G401 (cell line): ENCODE measurements around the gene COL6A1. TPM values are rescaled to one million over a fixed set of nuclear protein-coding genes. Genes with fewer than 3 reads are reported as not detected.
"Not testable (repeated sequence)": the region's sequence is repeated elsewhere in the genome, so short reads cannot be mapped to it uniquely, and the experiment has no call there.

Experiments used
- DNase-seq: peaks from one replicate; pipeline ENCODE4 v3.0.0-alpha.2; 2015; ENCODE audit warnings: low spot score
- in situ Hi-C: cut with HindIII; loops from 2 replicates; pipeline ENCODE4 v1.10.0; 2016; ENCODE audit warnings: low sequenced_read_pairs, mixed read lengths
- total RNA-seq: library from RNA; depleted of rRNA; stranded (reverse); fragments of >200 nt; shearing (Covaris generic); gene quantifications from 2 replicates; pipeline ENCODE4 v1.2.3, GENCODE V29; 2014

Gene COL6A1
- total RNA-seq, 1 experiment from 2014 or later = 85.1 TPM

DNA sequence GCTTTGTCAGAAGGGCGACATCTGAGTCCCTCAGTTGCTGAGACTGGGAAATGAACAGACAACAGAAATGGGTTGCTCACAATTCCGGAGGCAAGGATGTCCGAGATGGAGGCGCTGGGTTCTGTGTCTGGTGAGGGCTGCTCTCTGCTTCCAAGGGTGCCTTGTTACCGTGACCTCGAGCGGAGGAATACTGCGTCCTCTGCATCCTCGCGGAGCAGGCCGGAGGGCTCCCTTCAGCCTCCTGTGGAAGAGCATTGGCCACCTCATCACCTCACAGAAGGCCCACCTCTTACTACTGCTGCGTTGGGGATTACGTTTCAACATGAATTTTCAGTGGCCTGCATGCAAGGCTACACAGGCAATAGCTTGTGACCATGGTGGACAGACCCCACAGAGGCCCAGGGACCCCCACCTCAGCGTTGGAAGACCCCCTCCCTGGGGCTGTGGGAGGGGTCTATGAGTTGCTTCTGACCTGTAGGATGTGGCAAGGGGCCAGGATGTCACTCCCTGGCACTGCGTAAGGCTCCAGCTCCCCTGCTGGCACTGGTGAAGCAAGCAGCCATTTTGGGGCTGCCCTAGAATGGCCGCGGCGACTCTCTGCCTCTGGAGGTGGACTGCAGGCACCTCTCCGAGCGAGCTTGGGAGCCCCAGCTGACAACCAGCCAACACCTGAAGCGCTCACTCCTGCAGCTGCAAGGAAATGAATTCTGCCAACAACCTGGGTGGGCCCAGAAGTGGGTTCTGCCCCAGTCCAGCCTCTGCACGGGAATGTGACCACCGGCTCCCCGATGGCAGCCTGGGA lies 36.3 kb upstream of the COL6A1 start:
- in situ Hi-C loops = no loop called here

DNA sequence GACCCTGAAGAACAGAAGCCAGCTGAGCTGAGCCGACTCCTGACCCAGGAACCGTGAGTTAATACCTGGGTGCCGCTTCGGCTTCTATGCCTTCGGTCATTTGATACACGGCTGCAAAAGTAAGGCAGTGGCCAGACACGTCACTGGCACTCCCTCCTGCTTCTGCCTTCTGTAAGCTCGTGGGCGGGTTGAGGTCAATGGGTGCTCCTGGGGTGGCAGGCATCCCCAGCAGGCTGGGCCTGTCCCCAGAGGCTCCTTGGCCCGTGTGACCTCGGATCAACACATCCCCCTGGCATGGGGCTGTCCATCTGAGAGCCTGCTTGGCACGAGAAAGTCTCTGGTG lies 35.7 kb upstream of the COL6A1 start:
- DNase-seq = no peak
- in situ Hi-C loops = no loop called here

More for the DNA sequence above, 36.3 kb upstream of the COL6A1 start:
- no peak for DNase-seq

DNA sequence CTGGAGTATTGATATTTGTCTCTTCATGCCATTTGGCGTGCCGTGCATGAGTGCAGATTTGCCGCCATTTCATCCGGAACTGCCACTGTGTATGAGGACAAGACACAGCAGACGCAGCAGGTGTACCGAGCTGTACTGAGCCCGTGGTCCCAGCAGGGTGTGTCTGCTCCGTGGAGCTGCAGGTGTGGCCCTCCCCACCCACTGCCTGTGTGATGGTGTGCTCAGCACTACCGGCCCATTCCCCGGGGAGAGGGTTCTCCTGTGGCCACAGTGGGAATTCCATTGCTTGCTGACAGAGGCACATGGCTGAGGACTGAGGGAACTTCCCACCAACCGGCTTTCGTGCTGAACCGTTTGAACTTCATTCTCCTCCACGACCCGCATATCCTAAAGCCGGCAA lies 34.3 kb upstream of the COL6A1 start:
- DNase-seq = no peak
- in situ Hi-C loops = no loop called here

DNA sequence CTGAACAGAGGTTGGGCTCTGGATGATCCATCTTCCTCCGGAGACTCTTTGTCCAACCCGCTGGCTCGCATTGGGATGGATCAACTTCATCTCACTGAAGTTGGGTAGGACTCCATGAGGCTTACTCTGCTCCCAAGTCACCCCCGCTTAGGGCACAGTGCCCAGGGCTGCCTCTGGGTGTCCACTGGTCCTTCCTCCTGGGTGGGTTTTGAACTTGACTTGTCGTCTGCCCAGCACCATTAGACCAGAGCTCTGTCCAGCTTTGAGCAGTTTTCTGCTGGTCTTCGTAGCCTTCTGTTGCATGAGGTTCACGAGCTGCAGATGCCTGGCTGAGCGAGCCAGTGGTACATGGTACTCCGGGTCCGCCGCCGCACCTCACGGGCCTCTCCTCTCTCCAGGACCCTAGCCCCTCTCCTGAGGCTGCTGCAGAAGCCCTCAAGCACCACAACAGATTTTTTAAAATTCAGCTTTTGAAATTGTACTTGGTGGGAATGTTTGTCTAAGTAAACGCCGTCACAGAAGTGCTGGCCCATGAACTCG lies 33.8 kb upstream of the COL6A1 start:
- no peak for DNase-seq
- in situ Hi-C loops = no loop called here

DNA sequence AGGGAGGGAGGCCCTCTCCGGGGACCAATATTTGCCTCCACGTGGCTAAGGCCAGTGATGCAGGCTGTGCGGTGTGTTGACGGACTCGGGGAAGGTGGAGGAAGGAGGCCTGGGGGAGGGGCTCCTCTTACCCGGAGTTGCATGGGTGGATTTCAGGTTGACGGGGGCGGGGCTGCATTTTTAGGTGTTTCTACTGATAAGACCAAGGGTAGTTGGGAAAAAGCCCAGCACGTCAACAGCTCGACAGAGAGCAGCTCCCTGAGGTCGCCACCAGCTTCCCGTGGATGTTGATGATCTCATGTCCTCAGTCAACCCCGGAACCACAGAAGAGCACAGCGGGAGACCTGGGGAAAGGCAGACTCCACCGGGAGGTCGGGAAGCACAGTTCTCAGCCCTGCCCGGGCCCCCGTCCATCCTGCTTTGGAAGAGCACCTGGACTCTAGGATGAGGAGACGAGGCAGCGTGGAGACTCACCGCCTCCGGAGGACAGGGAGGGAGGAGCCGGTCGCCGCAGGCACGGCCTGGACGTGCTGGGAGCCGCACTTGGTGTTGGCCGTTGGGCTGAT lies 32.9 kb upstream of the COL6A1 start:
- no peak for DNase-seq
- in situ Hi-C loops = no loop called here

DNA sequence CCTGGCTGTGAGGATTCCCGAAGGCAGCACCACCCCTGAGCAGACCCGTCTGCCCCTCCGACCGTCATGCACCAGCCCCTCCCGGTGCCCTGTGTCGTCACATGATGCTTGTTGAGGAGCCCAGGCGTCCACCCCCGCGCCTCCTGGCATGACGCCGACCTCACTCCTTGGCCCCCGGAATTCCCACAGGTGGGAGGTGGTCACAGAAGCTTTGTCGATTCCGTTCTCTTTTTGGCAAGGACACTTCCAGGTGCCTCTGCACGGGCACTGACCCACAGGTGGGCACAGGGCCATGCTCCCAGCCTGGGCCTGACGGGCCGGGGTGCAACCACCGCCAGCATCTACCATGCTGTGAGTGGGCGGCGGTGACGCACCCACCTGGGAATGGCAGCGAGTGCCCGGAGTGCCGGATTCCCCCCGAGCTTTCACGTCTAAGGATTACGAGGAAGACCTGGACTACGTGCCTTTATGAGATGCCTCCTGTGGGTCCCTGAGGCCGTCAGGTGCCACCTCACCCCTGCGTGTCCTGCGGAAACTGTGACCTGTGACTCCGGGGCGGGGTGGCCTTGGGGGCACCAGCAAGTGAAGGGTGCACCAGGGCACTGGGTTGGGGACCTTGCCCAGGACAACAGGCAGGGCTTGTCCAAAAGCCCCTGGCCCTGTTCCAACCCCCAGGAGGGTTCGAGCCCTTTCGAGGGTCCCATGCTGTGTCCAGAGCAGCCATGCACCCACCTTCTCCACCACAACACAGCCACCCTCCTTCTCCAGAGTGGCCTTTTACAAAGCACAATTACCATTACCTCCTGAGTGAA lies 31.4 kb upstream of the COL6A1 start:
- in situ Hi-C loops = no loop called here
- DNase-seq = no peak

DNA sequence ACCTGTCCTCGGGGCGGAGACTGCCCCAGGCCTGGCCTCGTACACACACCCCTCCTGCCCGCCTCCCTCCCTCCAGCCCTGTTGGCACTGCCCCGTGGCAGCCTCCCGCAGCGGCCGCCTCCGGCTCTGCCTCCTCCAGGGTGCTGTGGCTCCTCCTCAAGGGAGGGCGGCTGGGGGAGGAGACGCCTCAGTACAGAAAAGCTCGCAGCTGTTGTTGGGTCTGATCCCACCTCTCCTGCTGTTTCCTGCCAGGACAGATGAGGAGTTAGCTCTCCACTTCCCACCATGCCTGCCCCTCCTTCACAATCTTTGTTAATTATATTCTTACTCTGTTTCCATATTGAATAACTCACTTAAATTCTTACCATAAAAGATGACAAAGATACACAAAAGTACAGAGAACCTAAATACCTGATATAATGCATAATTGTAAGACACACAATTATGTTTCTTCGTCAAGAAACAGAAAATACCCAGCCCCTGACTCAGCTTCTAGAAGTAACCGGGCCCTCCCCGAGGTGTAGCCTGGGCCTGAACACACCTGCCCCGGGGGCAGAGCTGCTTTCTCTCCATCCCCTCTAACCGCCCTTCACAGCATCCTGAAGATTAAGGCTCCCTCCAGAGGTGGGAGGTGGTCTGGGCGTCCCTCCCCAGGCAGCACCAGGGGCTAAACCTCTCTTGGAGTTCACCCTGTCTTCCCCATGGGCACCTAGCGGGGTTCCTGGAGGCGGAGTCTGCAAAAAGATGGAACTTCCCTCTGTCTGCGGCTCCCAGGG lies 30.6 kb upstream of the COL6A1 start:
- in situ Hi-C loops = no loop called here
- no peak for DNase-seq

DNA sequence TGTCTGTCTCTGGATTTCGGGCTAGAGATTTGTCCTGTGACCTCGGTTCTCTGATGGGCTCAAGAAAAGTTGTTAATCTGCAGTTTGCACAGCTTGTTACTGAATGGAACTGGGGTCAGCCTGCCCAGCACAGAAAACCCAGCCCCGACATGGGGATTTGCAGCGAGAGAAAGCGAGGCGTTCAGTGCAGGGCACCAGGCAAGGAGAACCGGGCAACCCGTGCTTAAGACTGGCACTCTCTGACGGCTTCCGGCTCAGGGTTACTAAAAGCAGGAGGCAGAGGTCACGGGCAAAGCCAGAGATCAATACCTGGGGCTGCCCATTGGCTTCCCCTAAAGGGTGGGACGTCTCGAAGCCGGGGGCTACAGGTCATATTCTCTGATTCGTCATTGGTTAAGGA lies 29.9 kb upstream of the COL6A1 start:
- DNase-seq = no peak
- in situ Hi-C loops = no loop called here

DNA sequence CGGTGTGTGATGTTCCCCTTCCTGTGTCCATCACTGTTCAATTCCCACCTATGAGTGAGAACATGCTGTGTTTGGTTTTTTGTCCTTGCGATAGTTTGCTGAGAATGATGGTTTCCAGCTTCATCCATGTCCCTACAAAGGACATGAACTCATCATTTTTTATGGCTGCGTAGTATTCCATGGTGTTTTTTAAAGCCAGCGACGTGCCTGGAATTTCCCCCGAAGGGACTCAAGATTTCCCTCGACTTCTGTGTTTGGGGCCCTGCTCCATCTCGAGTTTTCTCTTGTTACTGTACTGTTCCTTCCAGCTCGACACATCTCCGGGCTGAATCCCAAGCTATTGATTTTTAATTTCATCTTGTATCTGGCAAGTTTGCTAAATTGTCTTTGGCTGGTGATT lies 29.0 kb upstream of the COL6A1 start:
- DNase-seq, in situ Hi-C loops: not testable (repeated sequence)

DNA sequence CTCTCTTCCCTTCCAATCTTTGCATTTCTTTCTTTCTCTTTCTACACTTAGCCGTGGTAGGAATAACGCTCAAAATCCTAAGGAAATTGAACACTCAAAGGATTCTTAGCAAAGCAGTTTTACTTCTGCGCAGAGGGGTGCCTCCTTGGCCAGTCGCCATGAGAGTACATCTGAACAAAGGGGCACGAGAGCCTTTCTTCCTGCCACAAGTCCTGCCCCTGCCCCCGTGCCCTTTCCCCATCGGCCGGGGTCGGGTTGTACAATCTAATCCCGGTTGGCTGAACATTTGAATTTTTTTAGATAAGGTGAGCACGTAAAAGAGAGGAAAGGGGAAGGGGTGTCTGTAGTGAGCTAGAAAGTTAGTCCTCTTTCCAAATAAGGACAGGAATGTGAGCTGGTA lies 28.6 kb upstream of the COL6A1 start:
- in situ Hi-C loops = no loop called here

DNA sequence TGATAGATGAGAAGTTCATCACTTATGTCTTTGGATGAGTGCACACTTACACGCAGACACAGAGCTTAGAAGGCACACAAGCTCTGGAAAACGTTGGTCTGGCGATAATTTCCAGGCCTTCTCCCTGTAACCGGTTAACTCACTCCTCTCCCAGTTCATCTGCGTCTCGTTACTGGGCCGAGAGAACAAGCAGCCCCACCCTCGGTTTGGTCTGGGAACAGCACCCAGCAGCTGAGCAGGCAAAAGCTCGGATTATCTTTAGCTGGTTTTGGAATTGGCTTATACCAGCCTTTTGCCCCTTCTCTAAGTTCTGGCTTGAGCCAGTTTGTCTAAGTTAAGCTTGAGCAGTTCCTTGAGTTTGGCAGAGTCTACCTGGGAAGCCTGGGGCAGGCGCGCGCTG lies 27.3 kb upstream of the COL6A1 start:
- no peak for DNase-seq
- in situ Hi-C loops = no loop called here

More for the DNA sequence above, 28.6 kb upstream of the COL6A1 start:
- no peak for DNase-seq

DNA sequence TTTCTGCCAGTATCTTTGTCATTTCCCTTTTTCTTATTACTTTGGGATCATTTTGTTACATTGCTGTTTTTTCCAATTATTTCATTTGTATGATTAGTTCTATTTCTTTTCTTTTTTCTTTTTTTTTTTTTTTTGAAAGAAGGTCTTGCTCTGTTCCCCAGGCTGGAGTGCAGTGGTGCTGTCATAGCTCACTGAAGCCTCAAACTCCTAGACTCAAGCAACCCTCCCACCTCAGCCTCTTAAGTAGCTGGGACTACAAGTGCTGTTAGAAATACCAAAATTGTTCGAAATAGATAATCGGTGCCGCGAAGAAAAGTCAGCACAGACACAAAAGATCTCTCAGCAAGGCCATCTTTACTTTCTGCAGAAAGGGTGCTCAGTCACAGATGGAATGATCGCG lies 26.6 kb upstream of the COL6A1 start:
- in situ Hi-C loops = no loop called here
- no peak for DNase-seq

DNA sequence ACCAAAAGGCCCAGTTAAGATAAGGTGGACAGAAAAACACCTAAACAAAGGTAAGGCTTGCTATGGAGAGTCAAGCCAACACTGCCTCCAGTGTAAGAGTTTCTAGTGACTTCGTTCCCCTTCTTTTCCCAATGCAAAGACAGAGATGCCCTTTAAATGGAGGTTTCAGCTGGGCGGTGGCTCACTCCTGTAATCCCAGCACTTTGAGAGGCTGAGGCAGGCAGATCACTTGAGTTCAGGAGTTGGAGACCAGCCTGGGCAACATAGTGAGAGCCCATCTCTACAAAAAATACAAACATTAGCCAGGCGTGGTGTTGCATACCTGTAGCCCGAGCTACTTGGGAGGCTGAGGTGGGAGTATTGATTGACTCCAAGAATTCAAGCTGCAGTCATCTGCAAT lies 24.0 kb upstream of the COL6A1 start:
- DNase-seq = no peak
- in situ Hi-C loops = no loop called here

DNA sequence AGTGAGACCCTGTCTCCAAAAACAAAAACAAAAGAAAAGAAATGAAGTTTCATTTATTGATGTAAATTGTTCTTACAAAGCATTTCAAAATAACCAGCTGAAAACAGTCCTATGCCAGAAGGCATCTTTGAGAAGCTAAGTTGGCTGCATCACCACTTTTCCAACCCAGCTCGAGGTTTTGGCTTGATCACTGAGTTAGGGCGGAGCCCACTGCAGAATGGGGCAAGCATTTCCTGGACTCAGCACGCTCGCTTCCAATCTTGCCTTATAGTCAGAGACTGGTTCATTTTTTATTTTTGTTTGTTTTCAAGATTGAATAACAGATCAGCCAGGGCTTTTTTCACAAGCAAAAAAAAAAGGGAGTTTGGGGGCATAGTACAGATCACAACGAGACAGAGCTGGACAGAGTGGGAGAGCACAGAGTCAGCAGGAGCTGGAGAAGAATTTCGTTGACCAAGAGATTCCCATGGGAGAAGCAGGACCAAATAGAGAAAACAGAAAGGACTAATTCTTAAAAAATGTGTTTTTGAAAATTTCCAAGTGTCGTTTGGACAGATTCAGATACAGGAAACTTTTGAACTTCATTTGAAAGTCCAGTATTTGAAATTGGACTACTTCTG lies 23.5 kb upstream of the COL6A1 start:
- in situ Hi-C loops = no loop called here
- no peak for DNase-seq

DNA sequence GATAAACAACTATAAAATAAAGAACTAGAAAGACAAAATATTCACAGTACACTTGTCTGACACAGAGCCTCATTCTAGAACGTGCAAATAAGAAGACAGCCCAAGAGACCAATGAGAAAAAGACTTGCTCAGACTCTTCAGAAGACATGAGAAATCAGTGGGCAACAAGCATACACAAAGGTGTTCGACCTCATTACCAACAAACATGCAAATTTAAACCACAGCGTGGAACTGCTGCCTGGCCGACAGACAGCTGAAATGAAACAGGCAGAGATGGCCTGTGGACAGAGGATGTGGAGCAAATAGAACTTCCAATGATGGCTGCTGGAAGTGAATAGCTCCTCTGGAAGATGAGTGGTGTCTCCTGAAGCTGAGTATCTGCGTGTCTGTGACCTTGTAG lies 22.4 kb upstream of the COL6A1 start:
- in situ Hi-C loops = no loop called here
- no peak for DNase-seq

DNA sequence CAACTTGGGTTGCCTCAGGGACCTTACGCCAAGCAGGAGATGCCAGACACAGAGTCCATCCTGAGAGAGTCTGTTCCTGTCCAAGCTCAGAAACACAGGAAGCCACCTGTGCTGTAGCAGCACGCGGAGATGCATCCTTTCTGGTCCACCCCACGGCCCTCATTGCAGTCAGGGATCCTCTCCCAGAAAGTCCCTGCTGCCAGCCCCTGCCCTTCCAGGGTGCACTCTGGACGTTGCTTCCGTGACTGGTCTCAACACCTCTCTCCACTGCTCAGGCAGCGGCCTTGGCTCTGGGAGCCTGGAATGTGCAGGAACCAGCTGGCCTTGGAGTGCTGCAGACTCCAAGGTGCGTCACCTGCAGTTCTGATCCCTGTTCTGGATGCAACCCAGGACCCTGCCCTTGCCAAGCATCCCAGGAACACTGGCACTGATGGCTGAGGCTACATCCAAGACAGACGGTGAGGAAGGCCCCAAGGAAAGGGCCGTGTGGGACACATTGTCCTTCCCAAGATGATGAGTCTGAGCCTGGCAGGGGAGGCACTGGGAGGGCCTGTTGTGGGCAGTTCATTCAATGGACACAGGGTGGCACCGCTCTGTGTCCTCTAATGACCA lies 21.7 kb upstream of the COL6A1 start:
- in situ Hi-C loops = no loop called here
- DNase-seq = peak; percentile 86

DNA sequence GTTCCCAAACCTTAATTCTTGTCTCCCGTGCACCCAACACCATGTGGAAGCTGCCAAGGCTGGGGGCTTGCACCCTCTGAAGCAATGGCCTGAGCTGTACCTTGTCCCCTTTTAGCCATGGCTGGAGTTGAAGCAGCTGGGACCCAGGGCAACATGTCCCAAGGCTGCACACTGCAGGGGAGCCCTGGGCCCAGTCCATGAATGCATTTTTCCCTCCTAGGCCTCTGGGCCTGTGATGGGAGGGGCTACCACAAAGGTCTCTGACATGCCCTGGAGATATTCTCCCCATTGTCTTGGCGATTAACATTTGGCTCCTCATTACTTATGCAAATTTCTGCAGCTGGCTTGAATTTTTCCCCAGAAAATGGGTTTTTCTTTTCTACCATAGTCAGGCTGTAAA lies 20.2 kb upstream of the COL6A1 start:
- in situ Hi-C loops, DNase-seq: not testable (repeated sequence)

DNA sequence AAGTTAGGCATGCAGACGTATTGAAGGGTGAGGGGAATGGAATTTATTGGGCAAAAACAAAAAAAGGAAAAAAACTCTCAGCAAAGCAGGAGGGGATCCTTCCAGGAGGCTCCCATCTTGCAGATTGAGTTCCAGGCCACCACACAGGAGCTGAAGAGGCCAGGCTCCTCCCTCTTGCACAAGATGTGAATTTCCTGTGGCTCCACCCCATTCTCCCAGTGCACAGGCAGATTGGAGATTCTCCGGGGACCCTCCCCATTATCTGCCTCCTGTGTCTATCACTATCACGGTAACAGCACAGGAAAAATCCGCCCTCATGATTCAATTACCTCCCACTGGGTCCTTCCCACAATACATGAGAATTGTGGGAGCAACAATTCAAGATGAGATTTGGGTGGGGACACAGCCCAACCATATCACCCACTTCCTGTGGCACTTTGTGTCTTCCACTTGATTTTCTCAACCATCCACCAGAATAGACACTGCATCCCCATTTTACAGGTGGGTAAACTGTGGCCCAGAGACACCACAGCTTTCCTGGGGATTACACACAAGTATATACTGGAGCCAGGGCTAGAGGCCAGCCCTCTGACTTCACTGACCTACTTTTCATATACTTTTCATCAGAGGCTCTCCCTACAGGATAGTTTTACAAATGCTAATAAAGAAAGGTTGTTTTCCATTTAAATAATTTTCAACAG lies 18.9 kb upstream of the COL6A1 start:
- in situ Hi-C loops = no loop called here
- DNase-seq = no peak
